ENCODE data around the gene FBXO11.

The FBXO11 gene

DNA sequence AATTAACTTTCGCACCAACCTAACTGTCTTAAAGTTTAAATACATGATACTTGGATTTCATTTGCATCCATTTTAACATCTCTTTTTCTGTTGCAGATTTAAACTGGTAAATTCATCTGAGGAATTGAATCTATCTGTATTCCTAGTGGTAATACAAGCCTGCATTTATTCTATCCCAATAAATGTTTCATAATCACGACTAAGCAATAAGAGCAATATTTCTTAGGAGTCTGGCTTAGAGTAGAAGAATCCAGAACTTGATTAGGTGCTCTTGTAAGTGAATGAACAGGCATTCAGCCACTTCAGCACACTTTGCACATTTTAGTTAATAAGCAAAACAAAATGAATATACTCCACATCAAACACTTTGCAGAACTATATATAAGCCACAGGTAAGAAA is 96.4 kb downstream of the FBXO11 start:
- Histone ChIP-seq H3K4me3 (ENCODE audit: extremely low read depth, insufficient read depth, low read length, poor library complexity, severe bottlenecking) (no peak overlapping the region), H3K4me1 (ENCODE audit: control insufficient read depth, insufficient read depth, low read length, poor library complexity, severe bottlenecking) (no peaks in the 10 kb centered on the region), H3K36me3 (ENCODE audit: control insufficient read depth, insufficient read depth, low read length) (peaks cover 87% of the 10 kb centered on the region), H3K9me3 (ENCODE audit: control insufficient read depth, low read length) (no peaks in the 10 kb centered on the region), H3K27ac (ENCODE audit: low read depth, low read length, severe bottlenecking) (no peak overlapping the region)
- 100% methylated on average over 1 of the region's 2 CpGs for WGBS, 2 experiments (ENCODE audit: insufficient coverage in 2 of 2)

DNA sequence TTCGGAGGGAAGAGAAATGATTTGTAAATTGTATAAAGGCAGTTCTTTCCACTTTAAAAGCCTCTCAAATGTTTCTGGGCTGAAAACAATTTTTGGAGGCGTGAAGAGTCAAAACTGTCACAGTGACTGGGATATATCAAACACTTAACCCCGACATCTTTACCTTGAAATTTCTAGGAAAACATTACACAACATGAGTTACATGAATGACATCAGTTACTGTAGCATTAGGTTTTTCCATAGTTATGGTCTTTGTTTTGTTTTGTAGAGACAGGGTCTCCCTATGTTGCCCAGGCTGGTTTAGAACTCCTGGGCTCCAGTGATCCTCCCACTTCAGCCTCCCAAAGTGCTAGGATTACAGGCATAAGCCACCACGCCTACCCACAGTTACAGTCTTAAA is 97.7 kb downstream of the FBXO11 start:
- peaks cover 87% of the 10 kb centered on the region for H3K36me3 ChIP-seq (ENCODE audit: control insufficient read depth, insufficient read depth, low read length)
- peaks cover 4% of the 10 kb centered on the region for H3K9me3 ChIP-seq (ENCODE audit: control insufficient read depth, low read length)
- no peak overlapping the region for H3K4me3 ChIP-seq (ENCODE audit: extremely low read depth, insufficient read depth, low read length, poor library complexity, severe bottlenecking)
- peak overlapping the region; percentile 26 for H3K27ac ChIP-seq (ENCODE audit: low read depth, low read length, severe bottlenecking)
- H3K4me1 ChIP-seq (ENCODE audit: control insufficient read depth, insufficient read depth, low read length, poor library complexity, severe bottlenecking): no peaks in the 10 kb centered on the region
- WGBS, 2 experiments (ENCODE audit: insufficient coverage in 2 of 2): 100% methylated on average over 1 of the region's 4 CpGs; no CpG with 5 or more reads in 1 of the 2 experiments

- Histone ChIP-seq H3K27ac (ENCODE audit: low read depth, low read length, severe bottlenecking) (no peak overlapping the region), H3K4me1 (ENCODE audit: control insufficient read depth, insufficient read depth, low read length, poor library complexity, severe bottlenecking) (no peaks in the 10 kb centered on the region), H3K4me3 (ENCODE audit: extremely low read depth, insufficient read depth, low read length, poor library complexity, severe bottlenecking) (no peak overlapping the region), H3K9me3 (ENCODE audit: control insufficient read depth, low read length) (peaks cover 15% of the 10 kb centered on the region), H3K36me3 (ENCODE audit: control insufficient read depth, insufficient read depth, low read length) (peaks cover 94% of the 10 kb centered on the region)
- 96% methylated on average over 3 of the region's 6 CpGs; no CpG with 5 or more reads in 1 of the 2 experiments for WGBS, 2 experiments (ENCODE audit: insufficient coverage in 2 of 2)
Observed at GRCh38 chr2:47805850-47806249, 100.4 kb downstream of the FBXO11 start.

- WGBS, 2 experiments (ENCODE audit: insufficient coverage in 2 of 2): 100% methylated on average over 1 of the region's 1 CpG
- Histone ChIP-seq H3K4me3 (ENCODE audit: extremely low read depth, insufficient read depth, low read length, poor library complexity, severe bottlenecking) (no peak overlapping the region), H3K9me3 (ENCODE audit: control insufficient read depth, low read length) (peaks cover 15% of the 10 kb centered on the region), H3K4me1 (ENCODE audit: control insufficient read depth, insufficient read depth, low read length, poor library complexity, severe bottlenecking) (no peaks in the 10 kb centered on the region), H3K36me3 (ENCODE audit: control insufficient read depth, insufficient read depth, low read length) (peaks cover 100% of the 10 kb centered on the region), H3K27ac (ENCODE audit: low read depth, low read length, severe bottlenecking) (no peak overlapping the region)
Observed at GRCh38 chr2:47803770-47804169, 102.5 kb downstream of the FBXO11 start.

- H3K4me3 ChIP-seq (ENCODE audit: extremely low read depth, insufficient read depth, low read length, poor library complexity, severe bottlenecking): no peak overlapping the region
- no peak overlapping the region for H3K27ac ChIP-seq (ENCODE audit: low read depth, low read length, severe bottlenecking)
- 96 to 100% methylated on average over 3 to 4 of the region's 7 CpGs for WGBS, 2 experiments (ENCODE audit: insufficient coverage in 2 of 2)
- H3K36me3 ChIP-seq (ENCODE audit: control insufficient read depth, insufficient read depth, low read length): peaks cover 100% of the 10 kb centered on the region
- no peaks in the 10 kb centered on the region for H3K4me1 ChIP-seq (ENCODE audit: control insufficient read depth, insufficient read depth, low read length, poor library complexity, severe bottlenecking)
- H3K9me3 ChIP-seq (ENCODE audit: control insufficient read depth, low read length): peaks cover 15% of the 10 kb centered on the region
Observed at GRCh38 chr2:47803363-47803762, 102.9 kb downstream of the FBXO11 start.

DNA sequence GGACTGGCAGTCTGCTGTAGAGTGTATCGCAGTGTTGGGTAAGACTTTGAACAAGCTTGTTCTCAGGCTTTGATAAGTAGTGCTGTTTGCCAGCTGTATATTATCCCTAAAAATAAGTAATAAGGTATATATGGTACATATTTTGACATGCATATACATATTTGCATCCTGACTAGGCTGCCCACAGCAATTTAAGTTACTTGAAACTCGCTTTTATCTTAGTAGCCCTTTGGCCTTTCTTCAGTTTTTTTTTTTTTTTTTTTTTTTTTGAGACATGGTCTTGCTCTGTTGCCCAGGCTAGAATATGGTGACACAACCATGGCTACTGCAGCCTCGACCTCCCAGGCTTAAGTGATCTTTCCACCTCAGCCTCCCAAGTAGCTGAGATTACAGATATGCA is 105.2 kb downstream of the FBXO11 start:
- H3K36me3 ChIP-seq (ENCODE audit: control insufficient read depth, insufficient read depth, low read length): peaks cover 100% of the 10 kb centered on the region
- H3K27ac ChIP-seq (ENCODE audit: low read depth, low read length, severe bottlenecking): no peak overlapping the region
- H3K4me3 ChIP-seq (ENCODE audit: extremely low read depth, insufficient read depth, low read length, poor library complexity, severe bottlenecking): no peak overlapping the region
- peaks cover 15% of the 10 kb centered on the region for H3K9me3 ChIP-seq (ENCODE audit: control insufficient read depth, low read length)
- WGBS, 2 experiments (ENCODE audit: insufficient coverage in 2 of 2): 93 to 100% methylated on average over 1 to 2 of the region's 3 CpGs
- no peaks in the 10 kb centered on the region for H3K4me1 ChIP-seq (ENCODE audit: control insufficient read depth, insufficient read depth, low read length, poor library complexity, severe bottlenecking)

- H3K27ac ChIP-seq (ENCODE audit: low read depth, low read length, severe bottlenecking): no peak overlapping the region
- 93 to 94% methylated on average over 4 of the region's 6 CpGs for WGBS, 2 experiments (ENCODE audit: insufficient coverage in 2 of 2)
- peaks cover 100% of the 10 kb centered on the region for H3K36me3 ChIP-seq (ENCODE audit: control insufficient read depth, insufficient read depth, low read length)
Observed at GRCh38 chr2:47799031-47799609, 107.2 kb downstream of the FBXO11 start.

GRCh38 chr2:47798631-47799030 is 107.7 kb downstream of the FBXO11 start:
- Histone ChIP-seq H3K4me3 (ENCODE audit: extremely low read depth, insufficient read depth, low read length, poor library complexity, severe bottlenecking) (no peak overlapping the region), H3K36me3 (ENCODE audit: control insufficient read depth, insufficient read depth, low read length) (peaks cover 97% of the 10 kb centered on the region), H3K9me3 (ENCODE audit: control insufficient read depth, low read length) (peaks cover 11% of the 10 kb centered on the region), H3K27ac (ENCODE audit: low read depth, low read length, severe bottlenecking) (no peak overlapping the region), H3K4me1 (ENCODE audit: control insufficient read depth, insufficient read depth, low read length, poor library complexity, severe bottlenecking) (no peaks in the 10 kb centered on the region)
- WGBS, 2 experiments (ENCODE audit: insufficient coverage in 2 of 2): 98% methylated on average over 3 to 6 of the region's 6 CpGs

More at GRCh38 chr2:47799031-47799609, 107.2 kb downstream of the FBXO11 start:
- Histone ChIP-seq H3K4me1 (ENCODE audit: control insufficient read depth, insufficient read depth, low read length, poor library complexity, severe bottlenecking) (no peaks in the 10 kb centered on the region), H3K9me3 (ENCODE audit: control insufficient read depth, low read length) (peaks cover 15% of the 10 kb centered on the region), H3K4me3 (ENCODE audit: extremely low read depth, insufficient read depth, low read length, poor library complexity, severe bottlenecking) (no peak overlapping the region)

GRCh38 chr2:47796090-47796697 is 110.1 kb downstream of the FBXO11 start:
- WGBS, 2 experiments (ENCODE audit: insufficient coverage in 2 of 2): 86% methylated on average over 1 of the region's 2 CpGs; no CpG with 5 or more reads in 1 of the 2 experiments
- H3K4me3 ChIP-seq (ENCODE audit: extremely low read depth, insufficient read depth, low read length, poor library complexity, severe bottlenecking): no peak overlapping the region
- peaks cover 94% of the 10 kb centered on the region for H3K36me3 ChIP-seq (ENCODE audit: control insufficient read depth, insufficient read depth, low read length)
- H3K4me1 ChIP-seq (ENCODE audit: control insufficient read depth, insufficient read depth, low read length, poor library complexity, severe bottlenecking): no peaks in the 10 kb centered on the region
- H3K27ac ChIP-seq (ENCODE audit: low read depth, low read length, severe bottlenecking): no peak overlapping the region
- H3K9me3 ChIP-seq (ENCODE audit: control insufficient read depth, low read length): no peaks in the 10 kb centered on the region

DNA sequence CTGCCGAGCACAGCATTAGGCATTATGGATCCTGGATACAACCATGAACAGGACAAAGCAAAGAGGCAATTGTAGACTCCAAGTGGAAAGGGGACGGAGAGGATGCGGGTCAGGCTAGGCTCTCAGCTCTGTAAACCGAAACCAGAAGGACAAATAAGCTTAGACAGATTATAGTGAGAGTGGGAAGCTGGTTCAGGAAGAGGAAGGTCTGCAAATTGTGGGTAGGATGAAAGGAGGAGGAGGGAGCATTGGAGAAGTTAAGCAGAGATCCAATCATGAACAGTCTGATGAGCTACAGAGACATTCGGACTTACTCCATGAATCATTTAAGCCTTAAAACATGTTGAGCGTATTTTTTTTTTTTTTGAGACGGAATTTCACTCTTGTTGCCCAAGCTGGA is 120.3 kb downstream of the FBXO11 start:
- 93 to 95% methylated on average over 6 of the region's 7 CpGs for WGBS, 2 experiments (ENCODE audit: insufficient coverage in 2 of 2)

GRCh38 chr2:47784352-47784851 is 121.9 kb downstream of the FBXO11 start:
- Histone ChIP-seq H3K4me1 (ENCODE audit: control insufficient read depth, insufficient read depth, low read length, poor library complexity, severe bottlenecking) (no peaks in the 10 kb centered on the region), H3K36me3 (ENCODE audit: control insufficient read depth, insufficient read depth, low read length) (peaks cover 25% of the 10 kb centered on the region), H3K27ac (ENCODE audit: low read depth, low read length, severe bottlenecking) (peak overlapping the region; percentile 75), H3K9me3 (ENCODE audit: control insufficient read depth, low read length) (no peaks in the 10 kb centered on the region), H3K4me3 (ENCODE audit: extremely low read depth, insufficient read depth, low read length, poor library complexity, severe bottlenecking) (peak overlapping the region; percentile 93)
- WGBS, 2 experiments (ENCODE audit: insufficient coverage in 2 of 2): 24% methylated on average over 19 to 22 of the region's 28 CpGs

More for the DNA sequence above, 120.3 kb downstream of the FBXO11 start:
- Histone ChIP-seq H3K9me3 (ENCODE audit: control insufficient read depth, low read length) (no peaks in the 10 kb centered on the region), H3K4me1 (ENCODE audit: control insufficient read depth, insufficient read depth, low read length, poor library complexity, severe bottlenecking) (no peaks in the 10 kb centered on the region), H3K27ac (ENCODE audit: low read depth, low read length, severe bottlenecking) (no peak overlapping the region), H3K4me3 (ENCODE audit: extremely low read depth, insufficient read depth, low read length, poor library complexity, severe bottlenecking) (no peak overlapping the region), H3K36me3 (ENCODE audit: control insufficient read depth, insufficient read depth, low read length) (peaks cover 38% of the 10 kb centered on the region)

All from mesodermal cell (in vitro differentiated cells).